AG08395 (cell line): ENCODE measurements around the gene ZFYVE9.
A peak's percentile ranks its signal among the peaks of the same experiment; 100 is the strongest.
"Not testable (repeated sequence)": the region's sequence is repeated elsewhere in the genome, so short reads cannot be mapped to it uniquely, and the experiment has no call there.

Source experiments
- DNase-seq: peaks from one replicate; pipeline ENCODE4 v3.0.0; 2012; ENCODE audit warnings: mixed read lengths, low spot score

The ZFYVE9 gene

GRCh38 chr1:52368383-52369172 is 226.7 kb downstream of the ZFYVE9 start:
- DNase-seq: peak; percentile 34

GRCh38 chr1:52369851-52370250 is 228.0 kb downstream of the ZFYVE9 start:
- not testable (repeated sequence) for DNase-seq

GRCh38 chr1:52385376-52385775 is 243.5 kb downstream of the ZFYVE9 start:
- no peak for DNase-seq

GRCh38 chr1:52386458-52386857 is 244.6 kb downstream of the ZFYVE9 start:
- no peak for DNase-seq

- no peak for DNase-seq
Measured at GRCh38 chr1:52393174-52393573, 251.3 kb downstream of the ZFYVE9 start.
